Sigmoid colon (tissue), 4 donors: ENCODE measurements around the gene CASS4.

ENCODE experiments used
- EP300 ChIP-seq, 4 donors: sonication (generic); formaldehyde crosslinking; IDR thresholded peaks; one replicate each; pipeline ENCODE4 v1.6.1; 2017; ENCODE audit warnings: antibody characterized with exemption in 4 of 4
- POLR2A ChIP-seq, 2 donors: fragments of 450-650 bp; IDR thresholded peaks; one replicate each; pipeline ENCODE4 v1.6.1; 2016; ENCODE audit warnings: antibody characterized with exemption in 2 of 2, mild to moderate bottlenecking in 2 of 2, moderate library complexity in 2 of 2
- POLR2AphosphoS5 ChIP-seq, 4 donors: sonication (generic); formaldehyde crosslinking; IDR thresholded peaks; one replicate each; pipeline ENCODE4 v1.6.1; 2017; ENCODE audit warnings: antibody characterized with exemption in 4 of 4
- TF ChIP-seq, protein P1 (sequence below), 4 experiments: fragments of 450-650 bp in 3 of 4; fragments of 200-600 bp in 1 of 4; IDR thresholded peaks; one replicate each; pipeline ENCODE4 v1.5.1; 2016 to 2019; ENCODE audit warnings: antibody characterized with exemption in 4 of 4, mild to moderate bottlenecking in 3 of 4, moderate library complexity in 2 of 4

DNA sequence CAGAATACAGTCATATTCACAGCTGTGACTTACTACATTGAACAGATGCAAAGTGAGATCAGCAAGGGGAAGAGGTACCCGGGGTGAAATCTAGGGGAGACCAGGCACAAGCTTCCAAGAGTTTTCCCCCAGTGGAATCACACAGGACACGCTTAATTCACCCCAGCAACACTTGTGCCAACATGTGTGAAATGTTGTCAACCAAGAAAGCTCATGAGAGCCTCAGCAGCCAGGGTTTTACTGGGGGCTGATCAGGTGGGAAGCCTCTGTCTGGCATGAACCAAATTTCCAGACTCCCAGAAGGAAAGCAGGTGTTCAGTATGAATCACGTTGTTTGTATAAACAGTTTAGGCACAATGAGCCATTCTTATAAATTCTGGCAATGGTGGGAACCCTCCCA, 49.5 kb downstream of the CASS4 start:
- TF ChIP-seq EP300 (IDR thresholded peaks at IDR 0.05) (no peak), POLR2A (IDR thresholded peaks at IDR 0.05) (no peak), POLR2AphosphoS5 (IDR thresholded peaks at IDR 0.05) (no peak)
- TF ChIP-seq, protein P1, sequence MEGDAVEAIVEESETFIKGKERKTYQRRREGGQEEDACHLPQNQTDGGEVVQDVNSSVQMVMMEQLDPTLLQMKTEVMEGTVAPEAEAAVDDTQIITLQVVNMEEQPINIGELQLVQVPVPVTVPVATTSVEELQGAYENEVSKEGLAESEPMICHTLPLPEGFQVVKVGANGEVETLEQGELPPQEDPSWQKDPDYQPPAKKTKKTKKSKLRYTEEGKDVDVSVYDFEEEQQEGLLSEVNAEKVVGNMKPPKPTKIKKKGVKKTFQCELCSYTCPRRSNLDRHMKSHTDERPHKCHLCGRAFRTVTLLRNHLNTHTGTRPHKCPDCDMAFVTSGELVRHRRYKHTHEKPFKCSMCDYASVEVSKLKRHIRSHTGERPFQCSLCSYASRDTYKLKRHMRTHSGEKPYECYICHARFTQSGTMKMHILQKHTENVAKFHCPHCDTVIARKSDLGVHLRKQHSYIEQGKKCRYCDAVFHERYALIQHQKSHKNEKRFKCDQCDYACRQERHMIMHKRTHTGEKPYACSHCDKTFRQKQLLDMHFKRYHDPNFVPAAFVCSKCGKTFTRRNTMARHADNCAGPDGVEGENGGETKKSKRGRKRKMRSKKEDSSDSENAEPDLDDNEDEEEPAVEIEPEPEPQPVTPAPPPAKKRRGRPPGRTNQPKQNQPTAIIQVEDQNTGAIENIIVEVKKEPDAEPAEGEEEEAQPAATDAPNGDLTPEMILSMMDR (IDR thresholded peaks at IDR 0.05): no peak
